SK-N-SH (cell line): ENCODE measurements around the gene RASA3. TPM values are rescaled to one million over a fixed set of nuclear protein-coding genes. Genes with fewer than 3 reads are reported as not detected.

Experiments used
- CTCF ChIA-PET: fragments of 300-600, 350-600 bp; formaldehyde crosslinking; extraction: SDS; loops from one replicate; lab custom pipeline; 2021; lab: Yijun Ruan, JAX
- POLR2A ChIA-PET: fragments of 350-600 bp; sonication (Branson Sonifier 250); formaldehyde crosslinking; extraction: SDS; loops from one replicate; lab custom pipeline; 2020; ENCODE audit warnings: antibody characterized with exemption, inconsistent platforms; lab: Yijun Ruan, JAX
- DNase-seq: peaks from one replicate; pipeline ENCODE4 v3.0.0; 2012
- H2AFZ ChIP-seq: fragments of 200-600 bp; sonication (generic); 2 replicates; pipeline ENCODE4 v1.8.1; 2016; ENCODE audit warnings: antibody characterized with exemption, mild to moderate bottlenecking, low read depth
- H3F3A ChIP-seq: fragments of 200-600 bp; sonication (generic); replicated peaks from 2 replicates; pipeline ENCODE3; 2016; ENCODE audit warnings: antibody characterized with exemption, mild to moderate bottlenecking; ENCODE audit not compliant: insufficient read depth
- H3K27ac ChIP-seq, 2 experiments: fragments of 200-500 bp in 1 of 2; fragments of 200-600 bp in 1 of 2; sonication (Bioruptor generic) in 1 of 2; sonication (generic), shearing (Covaris generic) in 1 of 2; 2 replicates each; pipeline versions ENCODE4 v1.5.1 to v1.6.1; 2014 to 2016; ENCODE audit warnings: low read depth in 2 of 2, inconsistent platforms in 1 of 2, low read length in 1 of 2, mild to moderate bottlenecking in 1 of 2, mixed read lengths in 1 of 2
- H3K27me3 ChIP-seq: fragments of 200-600 bp; sonication (generic), shearing (Covaris generic); 2 replicates; pipeline ENCODE4 v1.6.1; 2016; ENCODE audit warnings: mixed run types; ENCODE audit not compliant: insufficient read depth
- H3K36me3 ChIP-seq, 2 experiments: fragments of 200-500 bp in 1 of 2; fragments of 200-600 bp in 1 of 2; sonication (Bioruptor generic) in 1 of 2; sonication (generic) in 1 of 2; replicated peaks in 1 of 2; 2 replicates each; pipeline versions ENCODE3 to v1.5.1; 2014 to 2016; ENCODE audit warnings: low read length in 1 of 2, mild to moderate bottlenecking in 1 of 2; ENCODE audit not compliant: insufficient read depth in 2 of 2, control insufficient read depth in 1 of 2
- H3K4me1 ChIP-seq, 2 experiments: fragments of 200-500 bp in 1 of 2; fragments of 200-600 bp in 1 of 2; sonication (Bioruptor generic) in 1 of 2; sonication (generic), shearing (Covaris generic) in 1 of 2; 2 replicates each; pipeline versions ENCODE4 v1.5.1 to v1.6.1; 2014 to 2016; ENCODE audit warnings: low read depth in 1 of 2, low read length in 1 of 2, mixed run types in 1 of 2; ENCODE audit not compliant: insufficient read depth in 2 of 2, control insufficient read depth in 1 of 2
- H3K4me2 ChIP-seq: fragments of 200-600 bp; sonication (generic), shearing (Covaris generic); 2 replicates; pipeline ENCODE4 v1.6.1; 2017; ENCODE audit warnings: mixed run types
- H3K4me3 ChIP-seq, 2 experiments: fragments of 200-500 bp in 1 of 2; fragments of 200-600 bp in 1 of 2; sonication (Bioruptor generic) in 1 of 2; sonication (generic), shearing (Covaris generic) in 1 of 2; 2 replicates each; pipeline versions ENCODE4 v1.5.1 to v1.8.1; 2014 to 2016; ENCODE audit warnings: low read depth in 2 of 2, inconsistent platforms in 1 of 2, low read length in 1 of 2, mild to moderate bottlenecking in 1 of 2, mixed read lengths in 1 of 2, moderate library complexity in 1 of 2
- H3K79me2 ChIP-seq: fragments of 200-600 bp; sonication (generic); 2 replicates; pipeline ENCODE4 v1.8.1; 2017; ENCODE audit warnings: mild to moderate bottlenecking; ENCODE audit not compliant: insufficient read depth
- H3K9ac ChIP-seq: fragments of 200-600 bp; sonication (generic); 2 replicates; pipeline ENCODE4 v1.6.1; 2017; ENCODE audit warnings: mixed run types
- H3K9me2 ChIP-seq: fragments of 200-600 bp; sonication (generic); 2 replicates; pipeline ENCODE4 v1.6.1; 2017; ENCODE audit warnings: mixed run types
- H3K9me3 ChIP-seq: fragments of 200-600 bp; sonication (generic); 2 replicates; pipeline ENCODE4 v1.6.1; 2017; ENCODE audit warnings: mixed run types, mild to moderate bottlenecking, moderate library complexity
- H4K20me1 ChIP-seq: fragments of 200-600 bp; sonication (generic); 2 replicates; pipeline ENCODE4 v1.6.1; 2017; ENCODE audit warnings: mild to moderate bottlenecking, mixed run types; ENCODE audit not compliant: insufficient read depth
- CHD2 ChIP-seq: fragments of 150-350 bp; IDR thresholded peaks from 2 replicates; pipeline ENCODE4 v1.6.1; 2018; ENCODE audit warnings: low read length; ENCODE audit not compliant: partially characterized antibody
- CTCF ChIP-seq: fragments of 200-600 bp; sonication (generic); IDR thresholded peaks from 2 replicates; pipeline ENCODE4 v1.6.1; 2017; ENCODE audit warnings: antibody characterized with exemption, mild to moderate bottlenecking, moderate library complexity
- EP300 ChIP-seq, 2 experiments: IDR thresholded peaks; 2 replicates each; pipeline versions ENCODE4 v1.4.0 to v1.6.1; 2012; ENCODE audit warnings: borderline replicate concordance in 1 of 2, low read depth in 1 of 2, low read length in 1 of 2
- EZH2phosphoT487 ChIP-seq: fragments of 200-600 bp; sonication (generic); IDR thresholded peaks from 2 replicates; pipeline ENCODE4 v1.6.1; 2017; ENCODE audit warnings: low read depth, mixed run types, mild to moderate bottlenecking, antibody characterized with exemption, moderate library complexity, borderline replicate concordance
- FOSL2 ChIP-seq: IDR thresholded peaks from 2 replicates; pipeline ENCODE4 v1.4.0; 2012; ENCODE audit warnings: low read depth, mild to moderate bottlenecking, moderate library complexity, borderline replicate concordance
- FOXJ3 ChIP-seq: sonication (generic); formaldehyde crosslinking; IDR thresholded peaks from 2 replicates; pipeline ENCODE4 v1.5.1; 2020; ENCODE audit warnings: mild to moderate bottlenecking, missing genetic modification reagents
- GABPA ChIP-seq: IDR thresholded peaks from 2 replicates; pipeline ENCODE4 v1.4.0; 2012; ENCODE audit warnings: low read depth, mild to moderate bottlenecking
- JUND ChIP-seq: IDR thresholded peaks from 2 replicates; pipeline ENCODE4 v1.4.0; 2012
- MEF2A ChIP-seq: IDR thresholded peaks from 2 replicates; pipeline ENCODE4 v1.4.0; 2012; ENCODE audit warnings: low read depth, borderline replicate concordance
- PBX3 ChIP-seq: IDR thresholded peaks from 2 replicates; pipeline ENCODE4; 2012
- POLR2AphosphoS5 ChIP-seq: IDR thresholded peaks from 2 replicates; pipeline ENCODE4 v1.6.1; 2012; ENCODE audit warnings: low read depth, low read length
- RAD21 ChIP-seq: IDR thresholded peaks from 2 replicates; pipeline ENCODE4 v1.6.1; 2012; ENCODE audit warnings: mild to moderate bottlenecking, low read length
- SMC3 ChIP-seq: IDR thresholded peaks from 2 replicates; pipeline ENCODE4 v1.6.1; 2012; ENCODE audit warnings: low read depth, low read length, improper control_type of control experiment
- YY1 ChIP-seq: IDR thresholded peaks from 2 replicates; pipeline ENCODE4 v1.4.0; 2012; ENCODE audit warnings: low read depth, mild to moderate bottlenecking
- ZBTB33 ChIP-seq: IDR thresholded peaks from 2 replicates; pipeline ENCODE4 v1.4.0; 2012; ENCODE audit warnings: low read depth, borderline replicate concordance
- WGBS: methylation state at CpG from one replicate; pipeline ENCODE4 v1.1.6; 2017; ENCODE audit warnings: low lambda C conversion rate; 5-methylcytosine and 5-hydroxymethylcytosine counted together
- polyA plus RNA-seq, 3 experiments: library from polyadenylated mRNA; depleted of rRNA; stranded (reverse); fragments of >200 nt; gene quantifications; 2 replicates each; pipeline ENCODE4 v1.2.3, GENCODE V29; 2012
- TF ChIP-seq, protein P1 (sequence below): IDR thresholded peaks from 2 replicates; pipeline ENCODE4 v1.4.0; 2012; ENCODE audit warnings: low read depth, borderline replicate concordance

The RASA3 gene
- polyA plus RNA-seq, 1 of the 3 experiments (the other 2 are of a cell fraction), result 25.1 TPM

GRCh38 chr13:114095486-114095885 is 36.9 kb downstream of the RASA3 start:
- H3K36me3 ChIP-seq, result peaks cover 0 to 8% of the 10 kb centered on the region in 2 experiments
- H3K27ac ChIP-seq, result no peak overlapping the region; a peak in 1 of 4 replicates
- H3K4me1 ChIP-seq, result peaks cover 0 to 35% of the 10 kb centered on the region in 2 experiments; a peak in 1 of 4 replicates
- H3K4me3 ChIP-seq, result no peak overlapping the region
- no peaks in the 10 kb centered on the region; the same call in 1 of the 2 replicates for H3K9me3 ChIP-seq
- POLR2A ChIA-PET, result no interaction called here
- H3F3A ChIP-seq, result peaks cover 6% of the 10 kb centered on the region
- peaks cover 95% of the 10 kb centered on the region for H3K79me2 ChIP-seq
- H3K27me3 ChIP-seq, result no peaks in the 10 kb centered on the region
- no peak for DNase-seq
- no peaks in the 10 kb centered on the region for H3K9me2 ChIP-seq
- no peak for TF ChIP-seq EZH2phosphoT487
- TF ChIP-seq POLR2AphosphoS5, result no peak
- no peak for TF ChIP-seq FOXJ3 (CRISPR knock-in tag)
- no peak for TF ChIP-seq ZBTB33
- TF ChIP-seq, protein P1, sequence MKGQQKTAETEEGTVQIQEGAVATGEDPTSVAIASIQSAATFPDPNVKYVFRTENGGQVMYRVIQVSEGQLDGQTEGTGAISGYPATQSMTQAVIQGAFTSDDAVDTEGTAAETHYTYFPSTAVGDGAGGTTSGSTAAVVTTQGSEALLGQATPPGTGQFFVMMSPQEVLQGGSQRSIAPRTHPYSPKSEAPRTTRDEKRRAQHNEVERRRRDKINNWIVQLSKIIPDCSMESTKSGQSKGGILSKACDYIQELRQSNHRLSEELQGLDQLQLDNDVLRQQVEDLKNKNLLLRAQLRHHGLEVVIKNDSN, result no peak
- TF ChIP-seq EP300 (IDR thresholded peaks at IDR 0.05; ENCODE audit: borderline replicate concordance in 1 of 2, low read depth in 1 of 2, low read length in 1 of 2), result no peak
- TF ChIP-seq SMC3, result no peak
- TF ChIP-seq YY1, result no peak
- no peak for TF ChIP-seq FOSL2
- no peak for TF ChIP-seq RAD21
- no peak for TF ChIP-seq MEF2A
- no peak for TF ChIP-seq CTCF
- TF ChIP-seq PBX3, result no peak
- TF ChIP-seq GABPA, result no peak
- no peak for TF ChIP-seq CHD2
- TF ChIP-seq JUND, result no peak
- WGBS, result 80% methylated on average over 4 of the region's 4 CpGs
- H3K9ac ChIP-seq, result no peak overlapping the region
- CTCF ChIA-PET, result no interaction called here
- no peak overlapping the region for H2AFZ ChIP-seq
- peaks cover 40% of the 10 kb centered on the region for H4K20me1 ChIP-seq
- H3K4me2 ChIP-seq, result no peak overlapping the region
